HepG2 (cell line): ENCODE measurements around the gene SMYD4. TPM values are rescaled to one million over a fixed set of nuclear protein-coding genes. Genes with fewer than 3 reads are reported as not detected.
A peak's percentile ranks its signal among the peaks of the same experiment; 100 is the strongest.

Experiments
- CREM ChIP-seq, 2 experiments: sonication (generic) in 1 of 2; formaldehyde crosslinking in 1 of 2; IDR thresholded peaks; 2 replicates each; pipeline versions ENCODE4 v1.4.0 to v1.6.1; 2016 to 2020; ENCODE audit warnings: antibody characterized with exemption in 1 of 2, mild to moderate bottlenecking in 1 of 2, missing genetic modification reagents in 1 of 2
- LCORL ChIP-seq, 2 experiments: fragments of 450-650 bp in 1 of 2; sonication (generic) in 1 of 2; formaldehyde crosslinking in 1 of 2; IDR thresholded peaks; 2 replicates each; pipeline versions ENCODE4 v1.5.0 to v1.6.1; 2017 to 2020; ENCODE audit warnings: antibody characterized with exemption in 1 of 2, missing genetic modification reagents in 1 of 2
- POGZ ChIP-seq: sonication (generic); formaldehyde crosslinking; IDR thresholded peaks from 2 replicates; pipeline ENCODE4 v1.4.0; 2020; ENCODE audit warnings: mild to moderate bottlenecking, missing genetic modification reagents
- RFXANK ChIP-seq: IDR thresholded peaks from 2 replicates; pipeline ENCODE4 v1.6.1; 2016
- TSC22D2 ChIP-seq: sonication (generic); formaldehyde crosslinking; IDR thresholded peaks from 2 replicates; pipeline ENCODE4 v1.5.1; 2020; ENCODE audit warnings: missing genetic modification reagents, mild to moderate bottlenecking, borderline replicate concordance
- ZBTB38 ChIP-seq: sonication (generic); formaldehyde crosslinking; IDR thresholded peaks from 2 replicates; pipeline ENCODE4 v1.5.1; 2020; ENCODE audit warnings: mild to moderate bottlenecking, missing genetic modification reagents
- ZBTB7A ChIP-seq: sonication (generic); formaldehyde crosslinking; IDR thresholded peaks from 2 replicates; pipeline ENCODE4 v1.8.0; 2022; ENCODE audit warnings: mild to moderate bottlenecking, missing genetic modification reagents
- polyA plus RNA-seq, 8 experiments: library from polyadenylated mRNA; depleted of rRNA in 3 of 8; stranded (reverse) in 7 of 8; unstranded in 1 of 8; fragments of >200 nt; fragmentation: Illumina TruSeq in 4 of 8; extraction: Trizol in 4 of 8; gene quantifications; 2 replicates each; pipeline versions ENCODE4 v1.2.1 to v1.2.3, GENCODE V29; 2011 to 2016; ENCODE audit warnings: low read depth in 4 of 8, missing spikeins in 1 of 8, mixed read lengths in 1 of 8; ENCODE audit not compliant: insufficient read depth in 1 of 8
- total RNA-seq, 5 experiments: library from RNA; depleted of rRNA; stranded (reverse); fragments of >200 nt; fragmentation: Illumina TruSeq; extraction: Trizol; gene quantifications; 2 replicates each; pipeline ENCODE4 v1.2.3, GENCODE V29; 2016; ENCODE audit warnings: low read depth in 1 of 5
- TF ChIP-seq, protein P1 (sequence below): sonication (generic); formaldehyde crosslinking; IDR thresholded peaks from 2 replicates; pipeline ENCODE4 v1.5.1; 2020; ENCODE audit warnings: mild to moderate bottlenecking, missing genetic modification reagents, borderline replicate concordance
- TF ChIP-seq, protein P2 (sequence below): sonication (generic); formaldehyde crosslinking; IDR thresholded peaks from 2 replicates; pipeline ENCODE4 v1.8.1; 2023; ENCODE audit warnings: missing genetic modification reagents, inconsistent platforms, borderline replicate concordance
- TF ChIP-seq, protein P3 (sequence below): sonication (generic); formaldehyde crosslinking; IDR thresholded peaks from 2 replicates; pipeline ENCODE4 v1.8.0; 2022; ENCODE audit warnings: mild to moderate bottlenecking, missing genetic modification reagents, moderate library complexity
- TF ChIP-seq, protein P4 (sequence below): sonication (generic); formaldehyde crosslinking; IDR thresholded peaks from 2 replicates; pipeline ENCODE4 v1.5.0; 2020; ENCODE audit warnings: mild to moderate bottlenecking, missing genetic modification reagents, borderline replicate concordance
- TF ChIP-seq, protein P5 (sequence below): sonication (generic); formaldehyde crosslinking; IDR thresholded peaks from 2 replicates; pipeline ENCODE4 v1.9.0; 2022; ENCODE audit warnings: missing genetic modification reagents, mild to moderate bottlenecking, borderline replicate concordance

The SMYD4 gene
- total and polyA plus RNA-seq, 2 of the 13 experiments (the other 11 are each of a cell fraction or from before 2014, with no cell fraction given): 7.4 to 11.3 TPM

DNA sequence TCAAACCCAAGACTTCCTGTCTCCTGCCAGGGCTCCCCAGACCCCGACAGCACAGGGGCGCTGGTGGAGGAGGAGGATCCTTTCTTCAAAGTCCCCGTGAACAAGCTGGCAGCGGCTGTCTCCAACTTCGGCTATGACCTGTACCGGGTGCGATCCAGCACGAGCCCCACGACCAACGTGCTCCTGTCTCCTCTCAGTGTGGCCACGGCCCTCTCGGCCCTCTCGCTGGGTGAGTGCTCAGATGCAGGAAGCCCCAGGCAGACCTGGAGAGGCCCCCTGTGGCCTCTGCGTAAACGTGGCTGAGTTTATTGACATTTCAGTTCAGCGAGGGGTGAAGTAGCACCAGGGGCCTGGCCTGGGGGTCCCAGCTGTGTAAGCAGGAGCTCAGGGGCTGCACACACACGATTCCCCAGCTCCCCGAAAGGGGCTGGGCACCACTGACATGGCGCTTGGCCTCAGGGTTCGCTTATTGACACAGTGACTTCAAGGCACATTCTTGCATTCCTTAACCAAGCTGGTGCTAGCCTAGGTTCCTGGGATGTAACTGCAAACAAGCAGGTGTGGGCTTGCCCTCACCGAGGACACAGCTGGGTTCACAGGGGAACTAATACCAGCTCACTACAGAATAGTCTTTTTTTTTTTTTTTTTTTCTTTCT is 59.8 kb downstream of the SMYD4 start (continued):
- TF ChIP-seq, protein P1, sequence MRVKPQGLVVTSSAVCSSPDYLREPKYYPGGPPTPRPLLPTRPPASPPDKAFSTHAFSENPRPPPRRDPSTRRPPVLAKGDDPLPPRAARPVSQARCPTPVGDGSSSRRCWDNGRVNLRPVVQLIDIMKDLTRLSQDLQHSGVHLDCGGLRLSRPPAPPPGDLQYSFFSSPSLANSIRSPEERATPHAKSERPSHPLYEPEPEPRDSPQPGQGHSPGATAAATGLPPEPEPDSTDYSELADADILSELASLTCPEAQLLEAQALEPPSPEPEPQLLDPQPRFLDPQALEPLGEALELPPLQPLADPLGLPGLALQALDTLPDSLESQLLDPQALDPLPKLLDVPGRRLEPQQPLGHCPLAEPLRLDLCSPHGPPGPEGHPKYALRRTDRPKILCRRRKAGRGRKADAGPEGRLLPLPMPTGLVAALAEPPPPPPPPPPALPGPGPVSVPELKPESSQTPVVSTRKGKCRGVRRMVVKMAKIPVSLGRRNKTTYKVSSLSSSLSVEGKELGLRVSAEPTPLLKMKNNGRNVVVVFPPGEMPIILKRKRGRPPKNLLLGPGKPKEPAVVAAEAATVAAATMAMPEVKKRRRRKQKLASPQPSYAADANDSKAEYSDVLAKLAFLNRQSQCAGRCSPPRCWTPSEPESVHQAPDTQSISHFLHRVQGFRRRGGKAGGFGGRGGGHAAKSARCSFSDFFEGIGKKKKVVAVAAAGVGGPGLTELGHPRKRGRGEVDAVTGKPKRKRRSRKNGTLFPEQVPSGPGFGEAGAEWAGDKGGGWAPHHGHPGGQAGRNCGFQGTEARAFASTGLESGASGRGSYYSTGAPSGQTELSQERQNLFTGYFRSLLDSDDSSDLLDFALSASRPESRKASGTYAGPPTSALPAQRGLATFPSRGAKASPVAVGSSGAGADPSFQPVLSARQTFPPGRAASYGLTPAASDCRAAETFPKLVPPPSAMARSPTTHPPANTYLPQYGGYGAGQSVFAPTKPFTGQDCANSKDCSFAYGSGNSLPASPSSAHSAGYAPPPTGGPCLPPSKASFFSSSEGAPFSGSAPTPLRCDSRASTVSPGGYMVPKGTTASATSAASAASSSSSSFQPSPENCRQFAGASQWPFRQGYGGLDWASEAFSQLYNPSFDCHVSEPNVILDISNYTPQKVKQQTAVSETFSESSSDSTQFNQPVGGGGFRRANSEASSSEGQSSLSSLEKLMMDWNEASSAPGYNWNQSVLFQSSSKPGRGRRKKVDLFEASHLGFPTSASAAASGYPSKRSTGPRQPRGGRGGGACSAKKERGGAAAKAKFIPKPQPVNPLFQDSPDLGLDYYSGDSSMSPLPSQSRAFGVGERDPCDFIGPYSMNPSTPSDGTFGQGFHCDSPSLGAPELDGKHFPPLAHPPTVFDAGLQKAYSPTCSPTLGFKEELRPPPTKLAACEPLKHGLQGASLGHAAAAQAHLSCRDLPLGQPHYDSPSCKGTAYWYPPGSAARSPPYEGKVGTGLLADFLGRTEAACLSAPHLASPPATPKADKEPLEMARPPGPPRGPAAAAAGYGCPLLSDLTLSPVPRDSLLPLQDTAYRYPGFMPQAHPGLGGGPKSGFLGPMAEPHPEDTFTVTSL (CRISPR knock-in tag): no peak
- TF ChIP-seq CREM (IDR thresholded peaks at IDR 0.05) (peak; percentile 33; the same call in 1 of the 2 replicates), CREM (CRISPR knock-in tag; IDR thresholded peaks at IDR 0.05) (no peak), ZBTB38 (0 out of 2 replicates have a peak, but pooled peaks have one; percentile 36), ZBTB7A (CRISPR knock-in tag) (peak; percentile 94), RFXANK (CRISPR knock-in tag) (no peak), TSC22D2 (CRISPR knock-in tag) (0 out of 2 replicates have a peak, but pooled peaks have one; percentile 18), LCORL (IDR thresholded peaks at IDR 0.05) (no peak), LCORL (CRISPR knock-in tag; IDR thresholded peaks at IDR 0.05) (peak; percentile 31; the same call in 1 of the 2 replicates), POGZ (CRISPR knock-in tag) (0 out of 2 replicates have a peak, but pooled peaks have one; percentile 26)
- TF ChIP-seq, protein P2, sequence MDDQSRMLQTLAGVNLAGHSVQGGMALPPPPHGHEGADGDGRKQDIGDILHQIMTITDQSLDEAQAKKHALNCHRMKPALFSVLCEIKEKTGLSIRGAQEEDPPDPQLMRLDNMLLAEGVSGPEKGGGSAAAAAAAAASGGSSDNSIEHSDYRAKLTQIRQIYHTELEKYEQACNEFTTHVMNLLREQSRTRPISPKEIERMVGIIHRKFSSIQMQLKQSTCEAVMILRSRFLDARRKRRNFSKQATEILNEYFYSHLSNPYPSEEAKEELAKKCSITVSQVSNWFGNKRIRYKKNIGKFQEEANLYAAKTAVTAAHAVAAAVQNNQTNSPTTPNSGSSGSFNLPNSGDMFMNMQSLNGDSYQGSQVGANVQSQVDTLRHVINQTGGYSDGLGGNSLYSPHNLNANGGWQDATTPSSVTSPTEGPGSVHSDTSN (CRISPR knock-in tag): no peak
- TF ChIP-seq, protein P3, sequence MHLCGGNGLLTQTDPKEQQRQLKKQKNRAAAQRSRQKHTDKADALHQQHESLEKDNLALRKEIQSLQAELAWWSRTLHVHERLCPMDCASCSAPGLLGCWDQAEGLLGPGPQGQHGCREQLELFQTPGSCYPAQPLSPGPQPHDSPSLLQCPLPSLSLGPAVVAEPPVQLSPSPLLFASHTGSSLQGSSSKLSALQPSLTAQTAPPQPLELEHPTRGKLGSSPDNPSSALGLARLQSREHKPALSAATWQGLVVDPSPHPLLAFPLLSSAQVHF (CRISPR knock-in tag): no peak
- TF ChIP-seq, protein P4, sequence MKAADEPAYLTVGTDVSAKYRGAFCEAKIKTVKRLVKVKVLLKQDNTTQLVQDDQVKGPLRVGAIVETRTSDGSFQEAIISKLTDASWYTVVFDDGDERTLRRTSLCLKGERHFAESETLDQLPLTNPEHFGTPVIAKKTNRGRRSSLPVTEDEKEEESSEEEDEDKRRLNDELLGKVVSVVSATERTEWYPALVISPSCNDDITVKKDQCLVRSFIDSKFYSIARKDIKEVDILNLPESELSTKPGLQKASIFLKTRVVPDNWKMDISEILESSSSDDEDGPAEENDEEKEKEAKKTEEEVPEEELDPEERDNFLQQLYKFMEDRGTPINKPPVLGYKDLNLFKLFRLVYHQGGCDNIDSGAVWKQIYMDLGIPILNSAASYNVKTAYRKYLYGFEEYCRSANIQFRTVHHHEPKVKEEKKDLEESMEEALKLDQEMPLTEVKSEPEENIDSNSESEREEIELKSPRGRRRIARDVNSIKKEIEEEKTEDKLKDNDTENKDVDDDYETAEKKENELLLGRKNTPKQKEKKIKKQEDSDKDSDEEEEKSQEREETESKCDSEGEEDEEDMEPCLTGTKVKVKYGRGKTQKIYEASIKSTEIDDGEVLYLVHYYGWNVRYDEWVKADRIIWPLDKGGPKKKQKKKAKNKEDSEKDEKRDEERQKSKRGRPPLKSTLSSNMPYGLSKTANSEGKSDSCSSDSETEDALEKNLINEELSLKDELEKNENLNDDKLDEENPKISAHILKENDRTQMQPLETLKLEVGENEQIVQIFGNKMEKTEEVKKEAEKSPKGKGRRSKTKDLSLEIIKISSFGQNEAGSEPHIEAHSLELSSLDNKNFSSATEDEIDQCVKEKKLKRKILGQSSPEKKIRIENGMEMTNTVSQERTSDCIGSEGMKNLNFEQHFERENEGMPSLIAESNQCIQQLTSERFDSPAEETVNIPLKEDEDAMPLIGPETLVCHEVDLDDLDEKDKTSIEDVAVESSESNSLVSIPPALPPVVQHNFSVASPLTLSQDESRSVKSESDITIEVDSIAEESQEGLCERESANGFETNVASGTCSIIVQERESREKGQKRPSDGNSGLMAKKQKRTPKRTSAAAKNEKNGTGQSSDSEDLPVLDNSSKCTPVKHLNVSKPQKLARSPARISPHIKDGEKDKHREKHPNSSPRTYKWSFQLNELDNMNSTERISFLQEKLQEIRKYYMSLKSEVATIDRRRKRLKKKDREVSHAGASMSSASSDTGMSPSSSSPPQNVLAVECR (CRISPR knock-in tag): peak; percentile 70
- TF ChIP-seq, protein P5, sequence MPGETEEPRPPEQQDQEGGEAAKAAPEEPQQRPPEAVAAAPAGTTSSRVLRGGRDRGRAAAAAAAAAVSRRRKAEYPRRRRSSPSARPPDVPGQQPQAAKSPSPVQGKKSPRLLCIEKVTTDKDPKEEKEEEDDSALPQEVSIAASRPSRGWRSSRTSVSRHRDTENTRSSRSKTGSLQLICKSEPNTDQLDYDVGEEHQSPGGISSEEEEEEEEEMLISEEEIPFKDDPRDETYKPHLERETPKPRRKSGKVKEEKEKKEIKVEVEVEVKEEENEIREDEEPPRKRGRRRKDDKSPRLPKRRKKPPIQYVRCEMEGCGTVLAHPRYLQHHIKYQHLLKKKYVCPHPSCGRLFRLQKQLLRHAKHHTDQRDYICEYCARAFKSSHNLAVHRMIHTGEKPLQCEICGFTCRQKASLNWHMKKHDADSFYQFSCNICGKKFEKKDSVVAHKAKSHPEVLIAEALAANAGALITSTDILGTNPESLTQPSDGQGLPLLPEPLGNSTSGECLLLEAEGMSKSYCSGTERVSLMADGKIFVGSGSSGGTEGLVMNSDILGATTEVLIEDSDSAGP (CRISPR knock-in tag): peak; percentile 73
